ENCODE data around the gene FSTL4.

DNA sequence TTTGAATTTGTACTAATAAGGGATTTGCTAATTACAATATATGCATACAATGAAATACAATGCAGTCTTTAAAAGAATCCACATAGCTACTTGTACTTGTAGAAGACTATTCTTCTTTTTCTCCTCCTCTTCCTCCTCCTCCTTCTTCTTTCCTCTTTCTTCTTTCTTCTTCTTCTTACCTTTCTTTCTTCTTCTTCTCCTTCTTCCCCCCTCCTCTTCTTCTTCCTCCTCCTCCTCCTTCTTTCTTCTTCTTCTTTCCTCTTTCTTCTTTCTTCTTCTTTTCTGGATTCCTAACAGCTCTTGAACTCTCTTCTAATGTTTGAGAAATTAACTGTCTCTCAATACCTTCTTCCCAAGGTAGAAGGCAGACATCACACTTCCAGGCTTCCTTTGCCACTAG lies 29.3 kb upstream of the FSTL4 start:
- TF ChIP-seq, protein P1, sequence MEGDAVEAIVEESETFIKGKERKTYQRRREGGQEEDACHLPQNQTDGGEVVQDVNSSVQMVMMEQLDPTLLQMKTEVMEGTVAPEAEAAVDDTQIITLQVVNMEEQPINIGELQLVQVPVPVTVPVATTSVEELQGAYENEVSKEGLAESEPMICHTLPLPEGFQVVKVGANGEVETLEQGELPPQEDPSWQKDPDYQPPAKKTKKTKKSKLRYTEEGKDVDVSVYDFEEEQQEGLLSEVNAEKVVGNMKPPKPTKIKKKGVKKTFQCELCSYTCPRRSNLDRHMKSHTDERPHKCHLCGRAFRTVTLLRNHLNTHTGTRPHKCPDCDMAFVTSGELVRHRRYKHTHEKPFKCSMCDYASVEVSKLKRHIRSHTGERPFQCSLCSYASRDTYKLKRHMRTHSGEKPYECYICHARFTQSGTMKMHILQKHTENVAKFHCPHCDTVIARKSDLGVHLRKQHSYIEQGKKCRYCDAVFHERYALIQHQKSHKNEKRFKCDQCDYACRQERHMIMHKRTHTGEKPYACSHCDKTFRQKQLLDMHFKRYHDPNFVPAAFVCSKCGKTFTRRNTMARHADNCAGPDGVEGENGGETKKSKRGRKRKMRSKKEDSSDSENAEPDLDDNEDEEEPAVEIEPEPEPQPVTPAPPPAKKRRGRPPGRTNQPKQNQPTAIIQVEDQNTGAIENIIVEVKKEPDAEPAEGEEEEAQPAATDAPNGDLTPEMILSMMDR (conservative IDR thresholded peaks at IDR 0.05; ENCODE audit: low read depth, low read length): no peak
- TF ChIP-seq BHLHE40 (IDR thresholded peaks at IDR 0.05; ENCODE audit: low read depth, low read length) (no peak), ELK1 (IDR thresholded peaks at IDR 0.05; ENCODE audit: borderline replicate concordance, low read depth, low read length) (no peak), POLR2A (IDR thresholded peaks at IDR 0.05; ENCODE audit: low read depth, low read length) (no peak), RFX5 (IDR thresholded peaks at IDR 0.05; ENCODE audit: low read depth, low read length) (no peak)

All from IMR-90 (cell line).